ENCODE results near the gene PRRC2B.
"Not testable (repeated sequence)": the region's sequence is repeated elsewhere in the genome, so short reads cannot be mapped to it uniquely, and the experiment has no call there.

Gene PRRC2B

GRCh38 chr9:131393622-131394463 is at the start of gene PRRC2B:
Gene PRRC2B, plus strand, starts transcription at chr9:131394086. Its CDS starts 36,059 bp downstream, at chr9:131430145.
- DNase-seq, result peak; percentile 85

DNA sequence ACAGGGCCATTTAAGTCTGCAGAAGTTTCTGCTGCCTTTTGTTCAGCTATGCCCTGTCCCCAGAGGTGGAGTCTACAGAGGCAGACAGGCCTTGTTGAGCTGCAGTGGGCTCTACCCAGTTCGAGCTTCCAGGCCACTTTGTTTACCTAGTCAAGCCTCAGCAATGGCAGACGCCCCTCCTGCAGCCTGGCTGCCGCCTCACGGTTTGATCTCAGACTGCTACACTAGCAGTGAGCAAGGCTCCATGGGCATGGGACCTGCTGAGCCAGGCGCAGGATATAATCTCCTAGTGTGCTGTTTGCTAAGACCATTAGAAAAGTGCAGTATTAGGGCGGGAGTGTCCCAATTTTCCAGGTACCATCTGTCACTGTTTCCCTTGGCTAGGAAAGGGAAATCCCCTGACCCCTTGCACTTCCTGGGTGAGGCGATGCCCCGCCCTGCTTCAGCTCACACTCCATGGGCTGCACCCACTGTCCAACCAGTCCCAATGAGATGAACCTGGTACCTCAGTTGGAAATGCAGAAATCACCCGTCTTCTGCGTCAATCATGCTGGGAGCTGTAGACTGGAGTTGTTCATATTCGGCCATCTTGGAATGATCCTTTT is 48.9 kb upstream of the PRRC2B start:
- DNase-seq, result not testable (repeated sequence)

DNA sequence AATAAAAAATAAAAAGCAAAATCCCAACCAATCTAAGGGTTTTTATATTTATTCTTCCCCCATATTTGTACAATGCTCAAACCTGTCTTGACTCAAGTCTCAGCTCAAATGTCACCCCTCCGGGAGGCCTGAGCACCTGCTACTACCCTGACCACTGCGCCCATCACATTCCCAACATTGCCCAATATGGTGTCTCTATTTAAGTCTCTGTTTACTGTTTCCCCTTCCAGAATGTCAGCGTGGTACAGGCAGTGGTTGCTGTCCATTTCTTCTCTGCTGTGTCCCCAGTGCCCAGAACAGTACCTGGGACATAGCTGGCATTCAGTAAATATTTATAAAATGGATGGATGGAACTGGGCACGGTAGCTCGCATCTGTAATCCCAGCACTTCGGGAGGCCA is 47.3 kb upstream of the PRRC2B start:
- DNase-seq, result no peak

DNA sequence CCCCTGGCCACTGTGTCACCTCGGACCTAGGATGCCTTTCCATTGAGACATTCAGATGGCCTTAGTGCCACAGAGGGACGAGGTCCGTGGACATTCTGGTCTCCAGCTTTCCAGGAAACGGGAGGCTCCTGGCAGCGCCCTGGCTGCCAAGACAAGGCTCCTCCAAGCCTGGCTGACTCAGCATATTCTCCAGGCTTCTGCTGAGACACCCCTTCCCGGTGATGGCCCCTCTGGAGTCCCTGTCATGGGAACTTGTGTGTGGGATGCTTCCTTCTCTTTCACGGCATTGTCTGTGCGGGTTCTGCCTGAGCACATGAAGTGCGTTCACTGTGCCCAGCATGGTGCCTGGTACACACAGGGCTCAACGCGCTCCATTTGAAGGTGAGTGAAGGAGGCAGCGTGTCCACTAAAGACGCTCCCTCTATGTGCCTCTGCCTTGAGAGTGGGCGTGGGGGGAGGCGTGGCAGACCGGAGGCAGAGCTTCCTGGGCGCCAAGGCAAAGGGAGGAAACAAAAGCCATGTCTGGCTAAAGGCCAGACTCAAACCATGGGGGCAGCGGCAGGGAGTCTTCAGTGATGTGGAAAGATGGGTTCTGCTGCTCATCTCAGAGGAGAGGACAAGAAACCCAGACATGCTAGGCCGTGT is 46.4 kb upstream of the PRRC2B start:
- no peak for DNase-seq

- no peak for DNase-seq
Measured at GRCh38 chr9:131348631-131349521, 45.0 kb upstream of the PRRC2B start.

- DNase-seq, result no peak
Measured at GRCh38 chr9:131349522-131349880, 44.4 kb upstream of the PRRC2B start.

GRCh38 chr9:131349881-131350563 is 43.9 kb upstream of the PRRC2B start:
- peak; percentile 84 to 86 for DNase-seq

- peak in 1 of 2 donors; percentile 42 for DNase-seq
Measured at GRCh38 chr9:131356479-131356878, 37.4 kb upstream of the PRRC2B start.

DNA sequence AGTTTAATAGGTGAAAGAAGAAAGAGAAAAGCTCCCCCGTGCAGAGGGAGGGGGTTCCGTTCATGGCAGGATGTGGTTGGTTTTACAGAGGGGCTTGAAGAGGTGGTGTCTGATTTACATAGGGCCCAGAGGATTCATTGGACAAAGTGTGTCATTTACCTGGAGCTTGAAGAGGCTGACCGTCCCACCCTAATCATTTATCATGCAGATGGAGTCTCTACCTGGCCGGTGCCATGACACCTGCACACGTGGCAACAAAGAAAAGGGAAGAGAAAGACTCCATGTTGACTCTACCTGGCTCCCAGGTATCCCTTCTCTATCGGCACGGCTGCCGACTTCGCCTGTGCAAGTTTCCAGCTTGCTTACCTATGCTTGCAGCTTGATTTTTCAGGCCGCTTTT is 35.3 kb upstream of the PRRC2B start:
- no peak for DNase-seq

- DNase-seq, result no peak
Measured at GRCh38 chr9:131361202-131361833, 32.6 kb upstream of the PRRC2B start.

- DNase-seq, result no peak
Measured at GRCh38 chr9:131365546-131365945, 28.3 kb upstream of the PRRC2B start.

DNA sequence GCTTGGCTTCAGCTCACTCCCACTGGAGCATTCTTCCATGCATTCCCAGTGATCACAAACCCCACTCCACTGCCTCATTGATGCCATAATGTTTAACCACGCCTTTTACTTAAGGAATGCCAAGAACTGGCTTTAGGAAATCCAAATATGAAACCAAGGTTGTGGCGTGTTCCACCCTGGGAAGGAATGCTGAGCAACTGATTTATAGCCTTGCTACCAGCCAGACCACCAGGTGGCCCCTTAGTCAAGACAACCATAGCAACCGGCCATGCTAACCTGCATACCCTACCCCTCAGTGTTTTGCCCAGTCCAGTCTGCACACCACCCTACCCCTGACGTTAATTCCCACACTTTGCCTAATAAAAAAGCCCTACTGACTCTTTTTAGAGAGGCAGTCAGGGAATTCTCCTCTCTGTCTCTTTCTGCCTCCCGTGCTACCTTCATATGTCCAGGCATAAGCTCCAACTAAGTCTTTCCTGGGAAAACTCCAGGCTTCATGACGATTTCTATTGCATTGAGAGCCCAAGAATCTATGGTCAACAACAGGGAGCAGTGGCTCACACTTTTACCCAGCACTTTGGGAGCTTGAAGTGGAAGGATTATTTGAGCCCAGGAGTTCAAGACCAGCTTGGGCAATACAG is 27.0 kb upstream of the PRRC2B start:
- DNase-seq, result peak; percentile 20 to 23

DNA sequence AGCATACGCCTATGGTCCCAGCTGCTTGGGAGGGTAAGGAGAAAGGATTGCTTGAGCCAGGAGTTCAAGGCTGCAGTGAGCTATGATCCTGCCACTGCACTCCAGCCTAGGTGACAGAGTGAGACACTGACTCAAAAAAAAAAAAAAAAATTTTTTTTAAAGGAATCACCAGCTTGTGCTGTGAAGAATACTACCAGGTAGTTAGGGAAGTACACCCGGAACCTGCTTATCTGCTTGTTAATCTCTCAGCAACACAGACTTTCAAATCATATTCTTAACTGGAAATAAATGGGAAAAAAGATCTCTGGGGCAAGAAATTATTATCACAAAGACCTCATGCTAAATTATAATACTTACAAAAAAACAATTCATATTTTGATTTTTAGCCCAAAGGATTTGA is 26.4 kb upstream of the PRRC2B start:
- DNase-seq, result no peak

DNA sequence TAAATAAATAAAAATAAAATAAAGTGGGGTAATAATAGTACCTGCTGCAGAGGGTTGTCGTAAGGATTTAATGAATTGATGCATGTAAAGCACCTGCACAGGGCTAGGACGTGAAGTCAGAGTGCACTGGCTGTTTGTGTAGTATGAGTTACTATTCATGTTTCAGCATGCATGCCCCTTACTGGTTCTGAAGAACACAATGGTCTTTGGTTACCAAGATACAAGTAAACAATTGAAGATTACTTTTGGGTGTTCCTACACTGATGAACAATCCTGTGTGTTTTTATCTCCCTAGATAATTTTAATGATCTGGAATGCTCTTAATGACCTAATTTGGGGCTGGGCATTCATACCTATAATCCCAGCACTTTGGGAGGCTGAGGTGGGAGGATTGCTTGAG is 23.2 kb upstream of the PRRC2B start:
- no peak for DNase-seq

DNA sequence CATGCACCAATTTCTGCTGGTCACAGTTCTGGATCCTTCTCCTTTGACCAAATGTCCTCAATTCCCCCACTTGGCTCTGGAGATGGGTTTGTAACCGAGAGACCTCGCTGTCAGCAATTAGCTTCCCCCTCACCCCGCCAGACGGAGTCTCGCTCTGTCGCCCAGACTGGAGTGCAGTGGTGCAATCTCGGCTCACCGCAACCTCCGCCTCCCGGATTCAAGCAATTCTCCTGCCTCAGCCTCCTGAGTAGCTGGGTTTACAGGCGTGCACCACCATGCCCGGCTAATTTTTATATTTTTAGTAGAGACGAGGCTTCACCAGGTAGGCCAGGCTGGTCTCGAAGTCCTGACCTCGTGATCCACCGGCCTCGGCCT is 21.3 kb upstream of the PRRC2B start:
- DNase-seq, result peak in 1 of 2 donors; percentile 22

DNA sequence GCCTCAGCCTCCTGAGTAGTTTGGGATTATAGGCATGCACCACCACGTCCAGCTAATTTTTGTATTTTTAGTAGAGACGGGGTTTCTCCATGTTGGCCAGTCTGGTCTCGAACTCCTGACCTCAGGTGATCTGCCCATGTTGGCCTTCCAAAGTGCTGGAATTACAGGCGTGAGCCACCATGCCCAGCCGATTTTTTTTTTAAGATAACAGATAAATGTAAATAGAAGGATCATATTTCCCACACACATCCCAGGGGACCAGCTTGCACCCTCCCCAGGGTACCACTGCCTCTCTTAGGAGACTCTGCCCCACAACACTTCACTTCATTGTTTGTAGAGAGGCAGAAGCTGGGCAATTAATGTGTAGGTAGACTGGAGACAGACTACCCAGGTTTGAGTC is 19.2 kb upstream of the PRRC2B start:
- DNase-seq, result not testable (repeated sequence)

DNA sequence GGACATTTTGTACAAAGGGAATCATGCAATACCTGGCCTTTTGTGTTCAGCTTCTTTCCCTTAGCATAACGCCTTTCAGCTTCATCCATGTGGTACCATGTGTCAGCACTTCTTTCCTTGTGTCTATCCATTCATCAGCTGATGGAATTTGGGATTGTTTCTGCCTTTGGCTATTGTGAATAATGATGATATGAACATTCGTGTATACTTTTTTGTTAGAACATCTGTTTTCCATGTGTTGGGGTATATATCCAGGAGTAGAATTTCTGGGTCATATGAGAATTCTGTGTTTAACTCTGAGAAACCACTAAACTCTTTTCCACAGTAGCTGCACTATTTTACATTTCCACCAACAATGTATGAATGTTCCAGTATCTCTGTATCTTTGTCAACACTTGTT is 14.8 kb upstream of the PRRC2B start:
- DNase-seq, result no peak

DNA sequence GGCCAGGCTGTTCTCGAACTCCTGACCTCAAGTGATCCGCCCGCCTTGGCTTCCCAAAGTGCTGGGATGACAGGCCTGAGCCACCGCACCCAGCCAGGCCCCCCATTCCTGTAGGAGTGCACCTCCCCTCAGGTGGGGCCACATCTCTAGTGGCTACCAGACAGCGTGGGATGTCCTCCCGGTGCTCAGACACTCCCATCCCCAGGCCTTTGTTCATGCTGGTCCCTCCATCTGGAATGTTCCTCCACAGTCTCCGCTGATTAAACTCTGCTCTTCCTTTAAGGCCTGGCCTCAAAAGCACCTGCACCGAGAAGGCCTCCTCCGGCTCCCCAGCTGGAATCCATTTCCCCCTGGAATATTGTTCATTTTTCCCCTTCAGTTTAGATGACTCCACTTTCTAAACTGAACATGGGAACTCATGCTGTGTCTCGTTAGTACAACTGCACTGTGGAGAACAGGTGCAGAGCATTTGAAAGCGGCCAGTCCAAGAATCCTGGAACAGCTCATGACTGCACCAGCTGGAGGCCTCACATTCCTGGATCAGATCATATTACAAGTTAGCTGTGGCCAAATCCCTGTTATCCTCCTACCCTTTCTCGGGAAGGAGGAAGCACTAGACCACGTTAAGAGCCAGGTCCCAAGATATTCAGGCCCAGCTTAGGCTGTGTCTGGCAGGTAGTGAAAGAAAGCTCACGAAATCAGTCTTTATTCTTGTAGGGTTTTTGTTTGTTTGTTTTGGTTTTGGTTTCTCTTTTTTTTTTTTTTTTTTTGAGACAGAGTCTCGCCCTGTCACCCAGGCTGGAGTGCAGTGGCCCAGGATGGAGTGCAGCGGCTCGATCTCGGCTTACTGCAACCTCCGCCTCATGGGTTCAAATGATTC is 10.8 kb upstream of the PRRC2B start:
- DNase-seq, result no peak

GRCh38 chr9:131385296-131385695 is 8.6 kb upstream of the PRRC2B start:
- DNase-seq, result no peak

- DNase-seq, result no peak
Measured at GRCh38 chr9:131386281-131386680, 7.6 kb upstream of the PRRC2B start.

Measured in CD4-positive, alpha-beta T cell treated with Interleukin-4 for 1 hour (primary cell).